Activated CD4-positive, alpha-beta T cell treated with anti-CD3 and anti-CD28 coated beads, Interleukin-2, amount 10 ng/mL, durations not matched to agents 24 days and 14 days (primary cell): Measurements from ENCODE around the gene SV2B. TPM values are rescaled to one million over a fixed set of nuclear protein-coding genes. Genes with fewer than 3 reads are reported as not detected.

Source experiments
- DNase-seq: peaks from one replicate; pipeline ENCODE4 v3.0.0; 2022
- H3K27ac Mint-ChIP-seq: one replicate; pipeline ENCODE4 v1.8.0; 2022; ENCODE audit warnings: mild to moderate bottlenecking, mixed read lengths
- H3K27me3 Mint-ChIP-seq: one replicate; pipeline ENCODE4 v1.8.0; 2022; ENCODE audit warnings: mixed read lengths
- H3K36me3 Mint-ChIP-seq: one replicate; pipeline ENCODE4 v1.8.0; 2022; ENCODE audit warnings: low read depth, mild to moderate bottlenecking, mixed read lengths
- H3K4me1 Mint-ChIP-seq: one replicate; pipeline ENCODE4 v1.8.0; 2021; ENCODE audit warnings: mixed read lengths
- H3K4me3 Mint-ChIP-seq: one replicate; pipeline ENCODE4 v1.8.0; 2022; ENCODE audit warnings: mild to moderate bottlenecking, moderate library complexity, mixed read lengths
- H3K9me3 Mint-ChIP-seq: one replicate; pipeline ENCODE4 v1.8.0; 2021; ENCODE audit warnings: mixed read lengths
- intact Hi-C: fragments of 100-400 bp; cut with micrococcal nuclease; formaldehyde crosslinking; loops from one replicate; pipeline ENCODE4 v1.15.1; 2023
- total RNA-seq: library from RNA; stranded (reverse); gene quantifications from 2 replicates; pipeline ENCODE4 v1.2.3, GENCODE V29; 2022

SV2B gene
- total RNA-seq, 1 donor from 2014 or later = 0.07 TPM

DNA sequence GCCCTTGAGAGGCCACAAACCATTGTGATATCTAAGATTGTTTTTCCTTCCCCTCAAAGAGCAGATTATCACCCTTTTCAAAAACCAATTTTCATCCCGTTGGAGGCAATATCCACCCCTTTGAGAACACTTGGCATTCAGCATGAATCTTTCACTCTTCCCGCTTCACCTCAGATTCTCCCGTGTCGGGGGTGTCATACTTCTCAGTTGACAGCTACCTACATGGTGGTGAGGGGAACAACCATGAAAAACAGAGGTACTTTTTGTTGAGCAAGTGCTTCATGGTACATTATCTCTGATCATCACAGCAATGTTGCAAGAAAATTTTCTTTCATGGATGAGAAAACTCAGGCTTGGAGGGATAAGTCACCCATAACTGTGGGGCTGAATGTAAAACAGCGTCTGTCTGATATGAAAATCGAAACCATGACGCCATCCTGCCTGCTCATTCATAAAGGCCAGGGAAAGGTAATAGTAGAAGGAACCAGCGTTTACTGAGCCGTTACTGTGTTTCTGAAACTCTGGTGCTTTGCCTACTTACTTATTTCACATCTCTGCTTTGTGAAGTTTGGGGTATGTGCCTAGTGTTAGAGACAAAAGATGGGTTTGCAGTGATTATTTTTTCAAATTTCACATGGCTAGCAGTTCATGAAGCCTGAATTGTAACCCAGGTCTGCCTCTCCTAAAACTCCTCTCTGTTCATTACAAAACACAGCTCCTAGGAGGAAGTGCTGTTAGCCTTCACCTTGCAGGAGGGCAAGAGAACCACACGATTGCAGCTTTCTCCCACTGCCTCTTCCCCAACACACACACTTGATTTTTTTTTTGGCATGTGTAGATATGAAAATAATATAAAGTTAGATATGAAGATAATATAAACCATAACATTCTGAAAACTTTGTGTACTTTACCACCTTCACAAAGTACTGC, 35.4 kb downstream of the SV2B start:
- H3K4me3 Mint-ChIP-seq = no peak overlapping the region
- no peaks in the 10 kb centered on the region for H3K36me3 Mint-ChIP-seq
- intact Hi-C loops = no loop called here
- DNase-seq = no peak
- H3K27ac Mint-ChIP-seq = no peak overlapping the region
- no peaks in the 10 kb centered on the region for H3K4me1 Mint-ChIP-seq
- H3K27me3 Mint-ChIP-seq = peaks cover 19% of the 10 kb centered on the region
- H3K9me3 Mint-ChIP-seq = no peaks in the 10 kb centered on the region

- no peak overlapping the region for H3K4me3 Mint-ChIP-seq
- H3K27me3 Mint-ChIP-seq = peaks cover 20% of the 10 kb centered on the region
- no peaks in the 10 kb centered on the region for H3K36me3 Mint-ChIP-seq
- DNase-seq = no peak
- intact Hi-C loops = no loop called here
- H3K4me1 Mint-ChIP-seq = no peaks in the 10 kb centered on the region
- H3K27ac Mint-ChIP-seq = no peak overlapping the region
- no peaks in the 10 kb centered on the region for H3K9me3 Mint-ChIP-seq
Measured at GRCh38 chr15:91136386-91136923, 36.4 kb downstream of the SV2B start.

DNA sequence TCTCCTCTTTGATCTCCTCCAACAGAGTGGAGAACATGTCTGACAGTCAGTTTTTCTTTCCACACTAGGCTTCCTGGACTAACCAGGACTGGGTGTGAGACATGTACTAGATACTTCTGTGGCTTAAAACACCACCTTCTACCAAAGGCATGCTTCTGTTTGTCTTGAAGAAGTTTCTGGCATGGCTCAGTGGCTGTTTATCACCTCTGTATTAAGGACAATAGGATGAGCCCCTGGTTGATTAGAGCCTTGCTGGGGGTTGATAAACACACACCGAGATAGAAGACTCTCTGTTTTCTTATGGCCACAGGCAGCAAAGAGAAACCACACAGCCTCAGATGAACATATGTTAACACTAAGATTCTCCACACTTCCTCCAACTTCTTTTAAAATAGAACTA, 40.5 kb downstream of the SV2B start:
- intact Hi-C loops = no loop called here
- no peaks in the 10 kb centered on the region for H3K36me3 Mint-ChIP-seq
- no peak overlapping the region for H3K4me3 Mint-ChIP-seq
- no peaks in the 10 kb centered on the region for H3K4me1 Mint-ChIP-seq
- no peak for DNase-seq
- no peaks in the 10 kb centered on the region for H3K9me3 Mint-ChIP-seq
- H3K27ac Mint-ChIP-seq = no peak overlapping the region
- peaks cover 30% of the 10 kb centered on the region for H3K27me3 Mint-ChIP-seq

- Mint-ChIP-seq H3K9me3 (no peaks in the 10 kb centered on the region), H3K27me3 (peaks cover 32% of the 10 kb centered on the region), H3K27ac (no peak overlapping the region), H3K4me3 (no peak overlapping the region), H3K4me1 (no peaks in the 10 kb centered on the region), H3K36me3 (no peaks in the 10 kb centered on the region)
- intact Hi-C loops = no loop called here
- DNase-seq = no peak
Measured at GRCh38 chr15:91141097-91141496, 41.0 kb downstream of the SV2B start.

GRCh38 chr15:91142106-91142744, 42.2 kb downstream of the SV2B start:
- Mint-ChIP-seq H3K27ac (no peak overlapping the region), H3K36me3 (no peaks in the 10 kb centered on the region), H3K4me3 (no peak overlapping the region), H3K4me1 (no peaks in the 10 kb centered on the region), H3K27me3 (peaks cover 39% of the 10 kb centered on the region), H3K9me3 (no peaks in the 10 kb centered on the region)
- no peak for DNase-seq
- intact Hi-C loops = no loop called here

- no peaks in the 10 kb centered on the region for H3K36me3 Mint-ChIP-seq
- no peak overlapping the region for H3K4me3 Mint-ChIP-seq
- no peak for DNase-seq
- intact Hi-C loops = no loop called here
- H3K27me3 Mint-ChIP-seq = peaks cover 38% of the 10 kb centered on the region
- no peaks in the 10 kb centered on the region for H3K4me1 Mint-ChIP-seq
- H3K9me3 Mint-ChIP-seq = no peaks in the 10 kb centered on the region
- no peak overlapping the region for H3K27ac Mint-ChIP-seq
Measured at GRCh38 chr15:91142946-91143345, 42.9 kb downstream of the SV2B start.

- peaks cover 43% of the 10 kb centered on the region for H3K27me3 Mint-ChIP-seq
- H3K9me3 Mint-ChIP-seq = no peaks in the 10 kb centered on the region
- DNase-seq = no peak
- no peak overlapping the region for H3K27ac Mint-ChIP-seq
- H3K4me1 Mint-ChIP-seq = no peaks in the 10 kb centered on the region
- intact Hi-C loops = no loop called here
- no peaks in the 10 kb centered on the region for H3K36me3 Mint-ChIP-seq
- no peak overlapping the region for H3K4me3 Mint-ChIP-seq
Measured at GRCh38 chr15:91146728-91147127, 46.7 kb downstream of the SV2B start.

DNA sequence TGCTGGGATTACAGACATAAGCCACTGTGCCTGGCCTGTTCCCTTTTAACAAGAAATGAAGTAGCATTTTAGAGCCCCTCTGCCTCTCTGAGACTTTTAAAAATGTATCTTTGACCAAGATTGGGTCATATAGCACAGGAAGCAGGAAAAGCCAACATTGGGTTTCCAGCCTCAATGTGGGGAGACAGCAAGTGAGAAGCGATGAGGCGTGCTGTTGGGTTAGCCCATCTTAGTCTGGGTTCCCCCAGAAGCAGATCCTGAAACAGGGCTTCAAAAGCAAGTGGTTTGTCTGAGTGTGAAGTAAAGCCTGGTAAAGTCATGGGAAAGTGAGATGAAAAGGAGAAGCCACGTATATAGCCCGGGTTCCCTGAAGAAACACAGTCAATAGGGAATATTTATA, 48.2 kb downstream of the SV2B start:
- H3K9me3 Mint-ChIP-seq = no peaks in the 10 kb centered on the region
- no peak for DNase-seq
- no peak overlapping the region for H3K27ac Mint-ChIP-seq
- no peaks in the 10 kb centered on the region for H3K4me1 Mint-ChIP-seq
- peaks cover 33% of the 10 kb centered on the region for H3K27me3 Mint-ChIP-seq
- H3K36me3 Mint-ChIP-seq = no peaks in the 10 kb centered on the region
- intact Hi-C loops = no loop called here
- H3K4me3 Mint-ChIP-seq = no peak overlapping the region

DNA sequence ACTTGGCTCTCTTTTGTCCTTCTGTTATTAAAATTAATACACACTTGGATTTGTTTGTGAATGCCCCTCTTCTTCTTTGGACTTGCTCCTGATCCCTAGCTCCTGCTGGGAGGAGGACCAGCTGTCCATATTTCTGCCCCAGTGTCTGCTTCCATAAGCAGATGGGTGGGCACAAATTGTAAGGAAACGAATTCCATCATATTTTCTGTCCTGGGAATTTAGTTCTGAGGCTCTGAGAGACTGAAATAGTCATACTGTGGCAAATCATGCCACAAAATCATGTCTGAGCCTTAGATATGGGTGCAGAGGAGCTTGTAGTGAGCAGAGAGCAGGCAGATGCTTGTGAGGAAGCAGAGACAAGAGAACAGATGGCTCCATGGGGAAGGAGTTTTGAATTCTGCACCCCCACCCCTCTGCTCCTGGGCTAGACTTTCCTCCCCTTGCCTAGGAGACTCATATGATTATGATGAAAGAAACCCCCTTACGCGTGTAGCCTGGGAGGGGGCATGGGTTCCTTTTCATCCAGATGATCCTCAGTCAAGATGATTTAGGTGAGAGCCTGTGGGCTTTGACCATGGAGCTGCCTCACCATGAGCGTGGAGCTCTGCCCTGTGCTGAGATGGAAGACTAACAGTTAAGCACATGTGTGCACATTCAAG, 50.6 kb downstream of the SV2B start:
- Mint-ChIP-seq H3K4me3 (no peak overlapping the region), H3K27ac (no peak overlapping the region), H3K27me3 (peaks cover 33% of the 10 kb centered on the region), H3K4me1 (no peaks in the 10 kb centered on the region), H3K36me3 (no peaks in the 10 kb centered on the region), H3K9me3 (no peaks in the 10 kb centered on the region)
- intact Hi-C loops = no loop called here
- DNase-seq = no peak

DNA sequence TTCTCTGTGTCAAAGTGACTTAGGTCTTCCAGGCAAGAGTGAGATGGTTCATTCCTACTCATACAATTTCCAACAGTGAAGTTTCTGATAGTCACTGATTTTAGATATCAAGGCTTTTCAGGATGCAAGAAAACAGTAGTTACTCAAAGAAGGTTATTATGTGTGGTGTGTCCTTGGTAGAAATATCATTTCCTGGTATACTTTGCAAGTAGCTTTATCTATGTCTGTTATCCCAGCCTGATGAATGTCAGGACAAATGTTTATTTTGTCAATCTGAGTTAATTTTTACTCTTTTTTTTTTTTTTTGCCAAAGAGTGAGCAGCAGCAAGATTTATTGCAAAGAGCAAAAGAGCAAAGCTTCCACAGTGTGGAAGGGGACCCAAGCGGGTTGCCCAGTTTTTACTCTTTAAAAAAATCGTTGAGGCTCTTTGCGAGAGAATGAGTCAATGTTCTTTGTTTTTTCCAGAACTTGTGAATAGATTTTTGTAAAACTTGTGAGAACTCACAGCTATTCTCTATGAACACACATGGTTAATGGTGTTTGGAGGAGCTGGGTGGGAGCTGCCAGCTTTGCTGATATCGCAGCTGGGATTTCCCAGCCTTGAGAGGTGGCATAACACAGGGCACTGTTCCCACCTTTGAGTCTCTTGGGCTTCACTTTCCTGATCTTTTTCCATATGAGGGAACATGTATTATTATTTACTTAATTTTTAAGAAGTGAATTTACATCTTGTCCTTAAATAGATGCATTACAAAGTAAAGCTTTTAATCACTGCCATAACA, 51.9 kb downstream of the SV2B start:
- no peaks in the 10 kb centered on the region for H3K4me1 Mint-ChIP-seq
- H3K36me3 Mint-ChIP-seq = no peaks in the 10 kb centered on the region
- no peak overlapping the region for H3K4me3 Mint-ChIP-seq
- H3K27me3 Mint-ChIP-seq = peaks cover 26% of the 10 kb centered on the region
- H3K27ac Mint-ChIP-seq = no peak overlapping the region
- H3K9me3 Mint-ChIP-seq = no peaks in the 10 kb centered on the region
- intact Hi-C loops = no loop called here
- no peak for DNase-seq

GRCh38 chr15:91152896-91153581, 53.0 kb downstream of the SV2B start:
- Mint-ChIP-seq H3K27ac (no peak overlapping the region), H3K4me1 (no peaks in the 10 kb centered on the region), H3K9me3 (no peaks in the 10 kb centered on the region), H3K27me3 (peaks cover 20% of the 10 kb centered on the region), H3K4me3 (no peak overlapping the region), H3K36me3 (no peaks in the 10 kb centered on the region)
- intact Hi-C loops = no loop called here
- no peak for DNase-seq

- no peak overlapping the region for H3K4me3 Mint-ChIP-seq
- no peaks in the 10 kb centered on the region for H3K36me3 Mint-ChIP-seq
Measured at GRCh38 chr15:91153954-91154353, 53.9 kb downstream of the SV2B start.

GRCh38 chr15:91156175-91156726, 56.2 kb downstream of the SV2B start:
- Mint-ChIP-seq H3K27ac (no peak overlapping the region), H3K4me1 (no peaks in the 10 kb centered on the region), H3K9me3 (no peaks in the 10 kb centered on the region), H3K36me3 (no peaks in the 10 kb centered on the region), H3K27me3 (peaks cover 15% of the 10 kb centered on the region), H3K4me3 (no peak overlapping the region)
- intact Hi-C loops = no loop called here
- DNase-seq = no peak

More at GRCh38 chr15:91153954-91154353, 53.9 kb downstream of the SV2B start:
- no peaks in the 10 kb centered on the region for H3K4me1 Mint-ChIP-seq
- intact Hi-C loops = no loop called here
- H3K9me3 Mint-ChIP-seq = no peaks in the 10 kb centered on the region
- peaks cover 25% of the 10 kb centered on the region for H3K27me3 Mint-ChIP-seq
- H3K27ac Mint-ChIP-seq = no peak overlapping the region
- no peak for DNase-seq
